GM10248 (cell line): ENCODE results near the gene CCDC86.

Experiments used
- CTCF ChIA-PET: fragments of 300-600 bp; sonication (Branson Sonifier 250); formaldehyde crosslinking; extraction: SDS; loops from one replicate; lab custom pipeline; 2021; ENCODE audit warnings: antibody characterized with exemption; lab: Yijun Ruan, JAX
- POLR2A ChIA-PET: fragments of 350-650 bp; sonication (Branson Sonifier 250); formaldehyde crosslinking; extraction: SDS; loops from one replicate; lab custom pipeline; 2020; ENCODE audit warnings: antibody characterized with exemption; lab: Yijun Ruan, JAX
- DNase-seq: peaks from one replicate; pipeline ENCODE4 v3.0.0; 2012; ENCODE audit errors: extremely low spot score
- CTCF ChIP-seq: IDR thresholded peaks from 2 replicates; pipeline ENCODE4 v1.5.1; 2012; ENCODE audit warnings: mild to moderate bottlenecking, low read depth; ENCODE audit errors: extremely low read depth, missing control alignments, control extremely low read depth

Gene CCDC86

GRCh38 chr11:60895687-60896086 lies 53.8 kb downstream of the CCDC86 start:
- ChIA-PET POLR2A (no interaction called here), CTCF (interaction anchor here (0.7 to 14.0 kb wide), 7 partner anchors 8 to 71 kb away, joined by 3 to 157 read pairs (median 4); no protein-coding TSS in a partner anchor)
- DNase-seq = no peak
- TF ChIP-seq CTCF = no peak

GRCh38 chr11:60897496-60897895 lies 55.6 kb downstream of the CCDC86 start:
- no peak for DNase-seq
- ChIA-PET CTCF (interaction anchor here (1.3 to 14.0 kb wide), 4 partner anchors 7 to 129 kb away, joined by 3 to 157 read pairs (median 76); no protein-coding TSS in a partner anchor), POLR2A (no interaction called here)
- TF ChIP-seq CTCF = no peak

GRCh38 chr11:60899046-60899936 lies 57.4 kb downstream of the CCDC86 start:
- ChIA-PET POLR2A (interaction anchor here (0.8 kb wide), 1 partner anchor 74 kb away, joined by 4 read pairs; no protein-coding TSS in a partner anchor), CTCF (interaction anchor here (0.6 to 14.0 kb wide), 51 partner anchors 9 to 634 kb away, joined by 3 to 157 read pairs (median 5); partner anchors contain the start of genes TMEM109, TMEM132A and ZP1)
- DNase-seq = peak; percentile 58
- peak; percentile 89 for TF ChIP-seq CTCF

- POLR2A ChIA-PET = no interaction called here
- CTCF ChIA-PET = interaction anchor here (0.6 to 14.0 kb wide), 46 partner anchors 8 to 635 kb away, joined by 3 to 157 read pairs (median 5); partner anchors contain the start of genes TMEM109 and ZP1
These were observed 58.1 kb downstream of the CCDC86 start for GRCh38 chr11:60899977-60900376.

More at GRCh38 chr11:60899977-60900376, 58.1 kb downstream of the CCDC86 start:
- no peak for TF ChIP-seq CTCF
- DNase-seq = no peak
